HEK293T (cell line): ENCODE measurements around the gene STC2.

Experiments
- BHLHE40 ChIP-seq: fragments of 450-650 bp; IDR thresholded peaks from 2 replicates; pipeline ENCODE4 v1.6.1; 2016; ENCODE audit warnings: mild to moderate bottlenecking, moderate library complexity, borderline replicate concordance
- ELF4 ChIP-seq: fragments of 450-650 bp; IDR thresholded peaks from 2 replicates; pipeline ENCODE4 v1.6.1; 2017; ENCODE audit warnings: antibody characterized with exemption
- FOXK2 ChIP-seq: fragments of 450-650 bp; IDR thresholded peaks from 2 replicates; pipeline ENCODE4 v1.6.1; 2016; ENCODE audit warnings: mild to moderate bottlenecking
- FOXM1 ChIP-seq: fragments of 450-650 bp; IDR thresholded peaks from 2 replicates; pipeline ENCODE4 v1.6.1; 2017; ENCODE audit warnings: mild to moderate bottlenecking, borderline replicate concordance
- HDGF ChIP-seq: fragments of 450-650 bp; IDR thresholded peaks from 2 replicates; pipeline ENCODE4 v1.6.1; 2017; ENCODE audit warnings: antibody characterized with exemption, borderline replicate concordance
- NFRKB ChIP-seq: fragments of 450-650 bp; IDR thresholded peaks from 2 replicates; pipeline ENCODE4 v1.6.1; 2016; ENCODE audit warnings: mild to moderate bottlenecking, moderate library complexity
- SP1 ChIP-seq: fragments of 450-650 bp; IDR thresholded peaks from 2 replicates; pipeline ENCODE4 v1.6.1; 2017

- TF ChIP-seq HDGF (no peak), FOXM1 (no peak), BHLHE40 (no peak), FOXK2 (no peak), SP1 (no peak), NFRKB (no peak), ELF4 (no peak)
These were observed 24.2 kb downstream of the STC2 start for GRCh38 chr5:173303878-173304590.
